Kidney epithelial cell (primary cell): ENCODE data around the gene ECE1. TPM values are rescaled to one million over a fixed set of nuclear protein-coding genes. Genes with fewer than 3 reads are reported as not detected.

Source experiments
- DNase-seq: peaks from one replicate; pipeline ENCODE4 v3.0.0-alpha.2; 2010; ENCODE audit warnings: low read depth
- H3K27me3 ChIP-seq: 2 replicates; pipeline ENCODE4 v1.6.0; 2011; ENCODE audit warnings: low read length; ENCODE audit not compliant: control insufficient read depth, insufficient read depth
- H3K36me3 ChIP-seq: 2 replicates; pipeline ENCODE4 v1.5.1; 2011; ENCODE audit warnings: low read length; ENCODE audit not compliant: control insufficient read depth, insufficient read depth
- H3K4me3 ChIP-seq: 2 replicates; pipeline ENCODE4 v1.5.1; 2011; ENCODE audit warnings: low read depth, mild to moderate bottlenecking, control low read depth, low read length
- total RNA-seq: library from RNA; depleted of rRNA; stranded (reverse); fragments of >200 nt; gene quantifications from 2 replicates; pipeline ENCODE4 v1.2.3, GENCODE V29; 2015
- TF ChIP-seq, protein P1 (sequence below): IDR thresholded peaks from 2 replicates; pipeline ENCODE4 v1.5.1; 2011; ENCODE audit warnings: mild to moderate bottlenecking, moderate library complexity, low read length, control low read depth, inconsistent platforms; ENCODE audit not compliant: insufficient read depth, poor library complexity, severe bottlenecking

ECE1 gene
- total RNA-seq, 1 donor from 2014 or later, result 181 TPM

DNA sequence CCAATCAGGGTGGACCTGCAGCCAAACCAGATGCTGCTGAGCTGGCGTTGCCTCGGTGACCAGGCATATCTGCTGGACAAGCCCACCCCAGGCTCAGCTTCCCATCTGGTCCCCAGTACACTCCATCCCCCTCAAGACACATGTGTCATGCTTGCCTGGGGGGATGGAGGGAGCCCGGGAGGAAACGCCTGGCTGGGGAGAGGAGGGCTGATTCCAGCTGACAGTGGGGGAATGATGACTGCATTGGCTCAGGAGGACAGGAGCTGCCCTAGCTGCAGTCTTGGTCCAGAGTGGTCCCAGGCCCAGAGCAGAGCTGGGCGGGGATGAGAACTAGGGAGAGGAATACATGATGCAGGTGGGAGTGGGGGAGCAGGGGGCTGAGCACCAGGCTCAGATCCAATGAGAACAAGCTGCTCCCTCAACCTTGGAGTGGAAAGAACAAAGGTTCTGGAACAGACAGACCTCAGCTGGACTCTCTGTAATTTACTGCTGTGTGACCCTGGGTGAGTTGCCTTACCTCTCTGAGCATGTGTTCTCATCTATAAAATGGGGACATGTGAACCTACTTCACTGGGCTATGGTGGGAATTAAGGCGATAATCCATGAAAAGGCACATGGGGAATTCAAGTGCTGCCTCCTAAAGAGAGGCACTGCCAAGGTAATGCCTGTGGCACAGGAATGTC, 23.1 kb upstream of the ECE1 start:
- TF ChIP-seq, protein P1, sequence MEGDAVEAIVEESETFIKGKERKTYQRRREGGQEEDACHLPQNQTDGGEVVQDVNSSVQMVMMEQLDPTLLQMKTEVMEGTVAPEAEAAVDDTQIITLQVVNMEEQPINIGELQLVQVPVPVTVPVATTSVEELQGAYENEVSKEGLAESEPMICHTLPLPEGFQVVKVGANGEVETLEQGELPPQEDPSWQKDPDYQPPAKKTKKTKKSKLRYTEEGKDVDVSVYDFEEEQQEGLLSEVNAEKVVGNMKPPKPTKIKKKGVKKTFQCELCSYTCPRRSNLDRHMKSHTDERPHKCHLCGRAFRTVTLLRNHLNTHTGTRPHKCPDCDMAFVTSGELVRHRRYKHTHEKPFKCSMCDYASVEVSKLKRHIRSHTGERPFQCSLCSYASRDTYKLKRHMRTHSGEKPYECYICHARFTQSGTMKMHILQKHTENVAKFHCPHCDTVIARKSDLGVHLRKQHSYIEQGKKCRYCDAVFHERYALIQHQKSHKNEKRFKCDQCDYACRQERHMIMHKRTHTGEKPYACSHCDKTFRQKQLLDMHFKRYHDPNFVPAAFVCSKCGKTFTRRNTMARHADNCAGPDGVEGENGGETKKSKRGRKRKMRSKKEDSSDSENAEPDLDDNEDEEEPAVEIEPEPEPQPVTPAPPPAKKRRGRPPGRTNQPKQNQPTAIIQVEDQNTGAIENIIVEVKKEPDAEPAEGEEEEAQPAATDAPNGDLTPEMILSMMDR, result no peak
- no peak for DNase-seq
- H3K27me3 ChIP-seq, result no peaks in the 10 kb centered on the region
- no peak overlapping the region for H3K4me3 ChIP-seq
- H3K36me3 ChIP-seq, result peaks cover 2% of the 10 kb centered on the region

DNA sequence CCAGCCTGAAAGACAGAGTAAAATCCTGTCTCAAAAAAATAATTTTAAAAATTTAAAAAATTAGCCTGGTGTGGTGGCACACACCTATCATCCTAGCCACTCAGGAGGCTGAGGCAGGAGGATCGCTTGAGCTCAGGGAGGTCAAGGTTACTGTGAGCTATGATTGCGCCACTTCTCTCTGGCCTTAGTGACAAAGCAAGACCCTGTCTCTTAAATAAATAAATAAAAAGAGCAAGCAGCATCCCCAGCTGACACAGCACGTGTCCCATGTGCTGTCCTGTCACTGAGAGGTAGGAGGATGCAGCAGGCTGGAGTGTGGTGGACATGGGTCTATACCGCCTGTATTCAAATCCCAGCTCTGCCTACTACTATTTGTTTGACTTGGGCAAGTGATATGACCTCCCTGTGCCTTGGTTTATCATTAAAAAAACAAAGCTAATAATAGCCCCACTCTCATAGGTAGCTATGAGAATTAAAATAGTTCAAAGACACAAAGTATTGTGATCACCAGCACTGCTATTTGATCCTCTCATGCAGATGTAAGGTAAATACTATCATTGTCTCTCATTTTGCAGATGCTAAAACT, 22.2 kb upstream of the ECE1 start:
- Histone ChIP-seq H3K36me3 (no peaks in the 10 kb centered on the region), H3K27me3 (no peaks in the 10 kb centered on the region), H3K4me3 (no peak overlapping the region)
- TF ChIP-seq, protein P1, result no peak
- DNase-seq, result no peak

- TF ChIP-seq, protein P1, result no peak
- DNase-seq, result no peak
- Histone ChIP-seq H3K4me3 (no peak overlapping the region), H3K27me3 (no peaks in the 10 kb centered on the region), H3K36me3 (no peaks in the 10 kb centered on the region)
Observed at GRCh38 chr1:21311016-21311415, 20.8 kb upstream of the ECE1 start.

- Histone ChIP-seq H3K36me3 (no peaks in the 10 kb centered on the region), H3K27me3 (no peaks in the 10 kb centered on the region), H3K4me3 (no peak overlapping the region)
- DNase-seq, result no peak
- TF ChIP-seq, protein P1, result no peak
Observed at GRCh38 chr1:21308847-21309652, 18.8 kb upstream of the ECE1 start.

DNA sequence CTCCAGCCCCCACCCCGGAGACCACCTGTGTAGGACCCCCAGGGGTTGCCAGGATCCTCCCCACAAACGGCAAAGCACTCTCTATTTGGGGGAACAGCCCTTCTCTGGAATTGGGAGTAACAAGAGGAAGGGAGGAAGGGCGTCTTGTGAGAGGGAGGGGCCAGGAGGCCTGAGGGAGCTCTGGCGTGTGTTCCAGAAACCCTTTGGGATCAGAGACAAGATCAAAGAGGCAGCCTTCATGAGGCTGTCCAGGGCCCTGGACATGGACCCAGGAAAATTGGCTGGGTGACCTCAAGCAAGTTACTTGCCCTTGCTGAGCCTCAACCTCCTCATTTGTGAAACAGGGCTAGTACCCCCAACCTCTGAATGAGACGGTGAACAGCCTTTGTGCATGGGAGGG, 18.1 kb upstream of the ECE1 start:
- Histone ChIP-seq H3K4me3 (no peak overlapping the region), H3K27me3 (no peaks in the 10 kb centered on the region), H3K36me3 (no peaks in the 10 kb centered on the region)
- no peak for DNase-seq
- TF ChIP-seq, protein P1, result no peak
